ENCODE data around the gene BLOC1S6.

The BLOC1S6 gene

DNA sequence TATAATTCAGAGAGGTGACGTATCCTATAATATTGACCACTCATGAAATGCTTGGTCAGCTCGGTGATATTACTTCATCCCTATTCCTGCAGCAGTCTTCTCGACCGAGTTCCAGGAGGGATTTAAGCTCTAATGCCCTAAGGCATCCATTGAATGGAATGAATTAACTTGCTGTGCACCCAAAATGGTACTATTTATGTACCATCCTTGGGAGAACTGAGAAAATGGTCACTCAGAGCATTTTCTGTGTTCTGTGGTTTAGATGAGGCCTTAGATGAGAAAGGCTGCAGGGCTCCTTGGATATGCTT lies 638 bp downstream of the BLOC1S6 start:
- no peak for DNase-seq (ENCODE audit: low read depth in 1 of 2, low spot score in 1 of 2)

DNA sequence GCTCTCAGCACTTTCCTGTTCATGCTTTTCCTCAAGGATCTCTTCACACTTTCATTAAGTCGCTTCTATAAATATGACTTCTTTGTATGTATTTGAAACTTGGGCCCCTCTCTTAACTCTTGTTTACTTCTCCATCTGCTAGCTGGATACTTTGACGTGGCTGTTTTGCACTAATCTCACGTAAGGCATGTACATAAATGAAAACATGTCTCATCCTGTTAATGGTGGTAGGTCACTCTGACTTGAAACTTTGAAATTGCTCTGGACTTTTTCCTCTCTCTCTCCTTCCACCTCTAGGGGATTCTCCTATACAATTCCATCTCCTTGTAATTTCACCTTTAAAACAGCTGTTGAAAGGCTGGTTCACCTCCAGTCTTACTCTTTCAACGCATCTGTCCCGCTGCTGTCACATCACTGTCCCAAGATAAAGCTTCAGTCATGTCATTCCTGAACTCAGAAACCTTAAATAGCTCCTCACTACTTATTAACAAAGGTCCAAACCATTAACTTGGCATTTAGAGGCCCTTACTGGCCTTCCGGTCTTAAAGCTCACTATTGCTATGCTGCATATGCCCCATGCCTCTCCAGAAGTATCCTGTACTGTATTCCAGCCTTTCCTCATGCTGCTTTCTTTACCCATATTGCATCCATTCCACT lies 1.2 kb downstream of the BLOC1S6 start:
- DNase-seq (ENCODE audit: low read depth in 1 of 2, low spot score in 1 of 2): no peak

DNA sequence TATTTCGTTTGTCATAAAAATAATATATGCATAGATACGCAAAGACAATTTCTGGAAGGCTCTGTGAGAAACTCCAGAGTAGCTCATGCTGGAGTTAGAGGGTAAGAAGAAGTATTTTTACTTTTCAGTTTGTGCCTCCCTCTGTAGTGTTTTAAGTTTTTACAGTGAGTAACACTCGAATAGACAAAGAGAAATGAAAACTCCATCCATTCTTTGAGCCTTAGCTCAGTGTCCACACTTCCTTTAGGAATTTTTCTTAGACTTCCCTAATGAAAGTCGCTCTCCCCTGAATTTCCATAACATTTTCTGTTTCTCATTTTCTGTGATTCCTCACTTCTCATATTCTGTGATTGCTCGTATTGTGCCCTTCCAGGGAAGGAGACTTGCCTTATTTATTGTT lies 2.1 kb downstream of the BLOC1S6 start:
- DNase-seq (ENCODE audit: low read depth in 1 of 2, low spot score in 1 of 2): no peak

DNA sequence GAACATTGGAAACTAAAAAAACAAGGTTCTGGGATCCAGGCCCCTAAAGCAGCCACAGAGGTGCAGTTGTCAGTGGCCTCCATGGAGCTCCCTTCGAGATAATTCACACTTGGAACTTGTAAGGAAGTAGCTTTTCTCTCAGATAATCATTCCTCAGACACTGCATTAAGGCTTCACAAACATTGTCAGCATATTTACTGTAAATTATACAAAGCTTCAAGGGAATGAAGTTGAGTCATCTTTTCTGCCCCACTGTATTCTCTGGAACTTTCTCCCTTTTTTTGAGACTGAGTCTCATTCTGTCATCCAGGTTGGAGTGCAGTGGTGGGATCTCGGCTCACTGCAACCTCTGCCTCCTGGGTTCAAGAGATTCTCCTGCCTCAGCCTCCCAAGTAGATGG lies 7.1 kb downstream of the BLOC1S6 start:
- no peak for DNase-seq (ENCODE audit: low read depth in 1 of 2, low spot score in 1 of 2)

DNA sequence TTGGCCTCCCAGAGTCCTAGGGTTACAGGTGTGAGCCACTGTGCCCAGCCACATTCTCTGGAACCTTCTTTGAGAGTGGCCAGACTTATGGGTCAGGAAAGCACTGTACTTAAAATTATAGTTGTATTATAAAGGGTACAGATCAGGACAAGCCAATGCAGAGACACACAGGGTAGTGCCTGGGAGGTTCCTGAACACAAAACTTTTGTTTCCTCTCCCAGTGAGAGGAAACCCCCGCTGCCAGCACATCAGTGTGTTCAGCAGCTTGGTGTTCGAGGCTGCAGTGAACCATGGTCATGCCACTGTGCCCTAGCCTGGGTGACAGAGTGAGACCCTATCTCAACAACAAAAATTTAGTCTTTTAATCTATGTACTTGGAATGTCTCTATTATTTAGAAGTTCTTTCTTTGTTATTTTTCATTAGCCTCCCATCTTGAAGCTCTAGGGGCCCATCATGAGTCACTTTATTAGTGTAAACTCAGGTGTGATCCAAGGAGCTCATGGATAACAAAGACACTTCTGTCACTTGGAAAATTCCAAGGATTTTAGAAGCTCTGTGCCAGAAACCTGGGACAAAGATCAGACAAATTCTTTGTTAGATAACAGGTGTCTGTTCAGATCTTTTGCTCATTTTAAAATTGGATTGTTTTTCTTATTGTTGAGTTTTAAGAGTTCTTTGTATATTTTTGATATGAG lies 7.8 kb downstream of the BLOC1S6 start:
- no peak for DNase-seq (ENCODE audit: low read depth in 1 of 2, low spot score in 1 of 2)

DNA sequence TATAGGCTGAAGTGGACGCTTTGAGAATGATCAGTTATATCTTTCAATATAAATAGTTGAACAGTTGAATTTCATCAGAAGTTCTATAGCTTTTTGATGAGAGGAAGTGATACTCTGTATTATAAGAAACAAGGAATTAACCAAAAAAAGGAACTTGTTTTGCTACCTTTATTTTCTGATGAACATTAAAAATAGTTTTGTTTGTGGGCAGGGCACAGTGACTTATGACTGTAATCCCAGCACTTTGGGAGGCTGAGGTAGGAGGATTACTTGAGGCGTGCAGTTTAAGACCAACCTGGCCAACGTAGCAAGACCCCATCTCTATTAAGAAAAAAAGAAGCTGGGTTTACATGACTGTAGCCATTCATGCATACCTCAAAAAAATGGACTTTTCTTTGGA lies 16.7 kb downstream of the BLOC1S6 start:
- no peak for DNase-seq (ENCODE audit: low read depth in 1 of 2, low spot score in 1 of 2)

DNA sequence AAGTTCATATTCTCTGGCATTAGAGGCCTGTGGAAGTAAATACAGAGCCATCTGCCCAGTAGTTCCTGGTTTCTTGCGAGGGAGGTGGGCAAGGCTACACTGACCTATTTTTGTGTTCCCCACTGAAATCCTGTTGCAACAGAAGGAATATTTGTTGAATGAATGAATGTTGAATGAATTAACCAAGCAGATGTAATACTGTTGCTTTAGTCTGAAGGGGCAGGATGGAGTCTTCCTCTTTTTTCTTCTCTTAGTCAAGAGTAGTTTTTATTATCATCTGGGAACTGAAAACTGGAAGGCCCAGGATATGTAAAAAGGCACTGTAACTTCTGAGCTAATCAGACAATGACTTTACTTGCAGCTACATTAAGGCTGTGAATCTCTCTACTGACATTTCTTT lies 17.1 kb downstream of the BLOC1S6 start:
- no peak for DNase-seq (ENCODE audit: low read depth in 1 of 2, low spot score in 1 of 2)

DNA sequence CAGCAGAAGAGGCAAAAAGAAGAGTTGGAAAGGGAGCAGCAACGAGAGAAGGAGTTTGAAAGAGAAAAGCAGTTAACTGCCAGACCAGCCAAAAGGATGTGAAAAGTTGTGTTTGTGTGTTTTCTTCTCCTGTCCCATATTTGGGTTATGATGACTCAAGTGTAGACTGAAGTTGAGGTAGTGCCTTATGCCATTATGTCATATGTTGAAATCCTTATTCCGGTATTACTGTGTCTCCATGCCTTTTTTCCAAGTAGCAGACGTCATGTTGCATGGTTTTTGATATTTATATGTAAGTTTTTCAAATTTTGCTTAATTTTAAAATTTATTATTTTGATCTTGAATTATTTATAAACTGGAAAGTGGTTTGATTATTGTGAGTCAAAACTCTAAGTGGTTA lies 19.2 kb downstream of the BLOC1S6 start:
- DNase-seq (ENCODE audit: low read depth in 1 of 2, low spot score in 1 of 2): no peak

DNA sequence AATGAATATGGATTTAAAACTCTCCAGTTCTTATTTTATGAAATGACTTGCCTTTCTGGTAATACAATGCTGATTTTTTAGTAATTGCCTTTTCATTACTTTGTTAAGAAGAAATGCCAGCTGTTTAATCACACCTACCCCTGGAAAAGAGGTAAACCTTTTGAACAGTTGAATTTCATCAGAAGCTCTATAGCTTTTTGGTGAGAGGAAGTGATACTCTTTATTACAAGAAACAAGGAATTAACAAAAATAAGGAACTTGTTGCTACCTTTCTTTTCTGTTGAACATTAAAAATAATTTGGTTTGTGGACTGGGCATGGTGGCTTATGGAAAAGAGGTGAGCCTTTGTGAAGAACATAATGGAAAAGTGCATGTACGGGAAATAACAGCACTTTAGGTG lies 19.7 kb downstream of the BLOC1S6 start:
- no peak for DNase-seq (ENCODE audit: low read depth in 1 of 2, low spot score in 1 of 2)

DNA sequence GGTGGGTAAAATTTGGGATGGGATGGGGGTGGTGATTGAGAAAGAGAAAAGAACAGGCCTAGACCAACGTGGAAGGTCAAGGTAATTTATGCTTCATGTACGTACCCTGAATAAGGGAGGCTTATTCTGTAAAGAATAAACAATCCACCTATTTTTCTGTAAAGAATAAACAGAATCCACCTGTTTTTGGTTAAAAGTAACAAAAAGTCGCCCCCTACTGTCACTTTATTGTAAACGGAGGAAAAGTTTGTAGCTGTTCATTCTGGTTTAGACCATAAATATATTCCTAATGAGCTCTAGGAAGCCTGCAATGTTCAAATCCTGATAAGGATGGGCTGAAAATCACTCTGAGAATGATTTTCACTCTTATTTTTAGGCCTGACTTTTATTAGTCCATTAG lies 24.1 kb downstream of the BLOC1S6 start:
- DNase-seq (ENCODE audit: low read depth in 1 of 2, low spot score in 1 of 2): no peak

DNA sequence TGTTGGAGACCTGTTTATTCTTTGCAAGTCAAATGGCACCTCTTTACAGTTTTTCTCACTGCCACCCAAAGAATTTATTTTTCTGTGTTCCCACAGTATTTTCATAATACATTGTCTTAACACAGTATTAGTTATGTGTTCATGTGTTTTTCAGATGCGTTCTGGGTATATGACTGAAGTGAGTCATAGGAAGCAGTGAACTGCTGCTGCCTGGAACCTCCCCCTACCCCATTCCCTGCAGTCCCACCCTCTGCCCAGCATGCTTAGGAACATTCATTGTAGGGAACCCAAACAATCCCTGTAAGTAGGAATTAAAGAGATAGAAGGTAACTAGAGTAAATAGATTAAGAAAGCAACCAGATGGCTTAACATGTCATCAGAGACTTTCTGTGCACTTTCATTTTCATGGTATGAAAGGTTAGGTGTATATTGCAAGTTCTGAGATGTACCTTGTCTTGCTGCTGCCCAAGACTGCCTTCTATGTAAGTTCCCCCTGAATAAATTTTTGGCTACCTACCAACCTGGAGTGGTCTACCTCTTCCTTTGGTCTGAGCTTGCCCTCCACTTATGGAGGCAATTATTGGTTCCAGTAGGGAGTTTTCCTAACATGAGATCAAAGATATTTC lies 25.7 kb downstream of the BLOC1S6 start:
- no peak for DNase-seq (ENCODE audit: low read depth in 1 of 2, low spot score in 1 of 2)

DNA sequence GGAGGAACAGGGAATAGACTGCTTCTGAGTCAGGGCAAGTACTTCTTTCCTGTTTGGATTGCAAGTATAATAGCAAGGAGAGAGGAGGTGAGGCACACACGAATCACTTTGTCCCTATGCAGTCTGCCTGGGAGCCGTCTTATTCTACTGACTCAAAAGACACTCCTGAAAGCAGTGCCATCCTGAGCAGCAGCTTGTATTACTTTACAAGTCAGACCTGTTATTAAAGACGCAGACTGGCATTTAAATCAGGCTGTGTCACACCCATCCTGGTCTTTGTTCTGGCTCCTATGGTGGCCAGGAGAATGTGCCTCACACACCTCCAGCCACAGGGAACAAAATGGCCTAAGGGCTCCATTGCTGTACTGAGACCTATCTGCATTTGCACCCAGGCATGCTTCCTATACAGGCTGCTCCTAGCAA lies 29.7 kb downstream of the BLOC1S6 start:
- no peak for DNase-seq (ENCODE audit: low read depth in 1 of 2, low spot score in 1 of 2)

DNA sequence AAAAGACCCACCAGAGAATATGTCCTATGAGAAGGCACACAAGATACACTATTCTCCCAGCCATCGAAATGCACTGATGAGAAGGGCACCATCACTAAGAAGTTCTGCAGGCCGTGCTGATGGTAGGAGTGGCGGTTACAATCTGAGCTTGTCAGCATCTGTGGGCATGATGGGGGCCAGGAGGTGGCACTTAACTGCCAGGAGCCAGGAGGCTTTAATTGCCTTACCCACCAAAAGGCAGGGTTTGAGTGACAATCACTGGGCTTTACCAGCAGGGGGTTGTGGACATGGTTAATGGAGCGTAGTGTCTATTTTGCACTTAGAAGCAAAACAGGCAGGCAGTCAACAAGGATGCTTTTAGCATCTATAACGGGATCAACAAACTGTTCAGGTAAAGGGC lies 31.6 kb downstream of the BLOC1S6 start:
- no peak for DNase-seq (ENCODE audit: low read depth in 1 of 2, low spot score in 1 of 2)

DNA sequence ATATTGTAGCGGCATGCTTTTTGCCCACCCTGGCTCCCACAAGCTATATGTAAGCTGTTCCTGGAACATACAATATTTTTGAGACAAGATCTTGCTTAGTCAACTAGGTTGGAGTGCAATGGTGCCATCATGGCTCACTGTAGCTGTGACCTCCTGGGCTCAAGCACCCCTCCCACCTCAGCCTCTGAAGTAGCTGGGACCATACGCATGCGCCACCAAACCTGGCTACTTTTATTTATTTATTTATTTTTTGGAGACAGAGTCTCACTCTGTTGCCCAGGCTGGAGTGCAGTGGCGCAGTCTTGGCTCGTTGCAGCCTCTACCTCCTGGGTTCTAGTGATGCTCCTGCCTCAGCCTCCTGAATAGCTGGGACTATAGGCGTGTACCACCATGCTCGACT lies 41.0 kb downstream of the BLOC1S6 start:
- DNase-seq (ENCODE audit: low read depth in 1 of 2, low spot score in 1 of 2): no peak

DNA sequence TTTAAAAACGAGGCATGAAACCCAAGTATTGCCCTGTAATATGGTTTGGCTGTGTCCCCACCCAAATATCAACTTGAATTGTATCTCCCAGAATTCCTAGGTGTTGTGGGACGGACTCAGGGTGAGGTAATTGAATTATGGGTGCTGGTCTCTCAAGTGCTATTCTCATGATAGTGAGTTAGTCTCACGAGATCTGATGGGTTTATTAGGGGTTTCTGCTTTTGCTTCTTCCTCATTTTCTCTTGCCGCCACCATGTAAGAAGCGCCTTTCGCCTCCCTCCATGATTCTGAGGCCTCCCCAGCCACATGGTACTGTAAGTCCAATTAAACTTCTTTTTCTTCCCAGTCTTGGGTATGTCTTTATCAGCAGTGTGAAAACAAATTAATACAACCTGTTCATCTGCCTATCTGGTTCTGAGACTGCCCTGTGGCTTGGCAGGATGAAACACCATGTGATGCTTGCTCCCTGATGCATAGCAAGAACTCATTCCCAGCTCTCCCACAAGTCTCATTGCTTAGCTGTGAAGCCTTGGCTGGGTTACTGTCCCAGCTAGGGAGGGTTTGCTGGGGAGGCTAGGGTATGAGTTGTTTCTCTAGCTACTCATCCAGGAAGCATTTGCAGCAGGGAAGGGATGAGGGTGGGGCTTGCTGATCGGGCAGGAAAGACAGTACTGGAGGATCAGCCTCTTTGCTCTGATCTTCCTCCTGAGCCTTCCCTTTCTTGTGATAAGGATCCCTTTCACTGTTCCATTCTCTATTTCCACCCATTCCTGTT lies 43.9 kb downstream of the BLOC1S6 start:
- DNase-seq (ENCODE audit: low read depth in 1 of 2, low spot score in 1 of 2): no peak

DNA sequence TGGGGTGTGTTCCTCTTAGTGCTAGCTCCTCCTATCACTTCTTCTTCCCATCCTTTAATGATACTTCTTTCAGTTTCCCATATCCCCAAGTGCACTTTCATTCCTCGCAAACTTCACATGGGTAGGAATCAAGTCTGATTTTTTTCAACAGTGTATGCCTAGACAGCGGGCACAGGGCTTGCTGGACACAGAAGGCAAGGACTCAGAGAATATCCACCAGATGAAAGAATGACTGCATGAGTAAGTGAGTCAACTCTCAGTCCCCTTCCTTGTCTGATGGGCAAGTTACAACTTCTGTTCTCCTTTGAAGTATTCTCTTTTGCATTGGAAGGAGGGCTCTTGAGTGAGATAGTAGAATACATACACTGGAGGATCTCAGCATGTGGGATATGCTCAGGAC lies 44.6 kb downstream of the BLOC1S6 start:
- no peak for DNase-seq (ENCODE audit: low read depth in 1 of 2, low spot score in 1 of 2)

DNA sequence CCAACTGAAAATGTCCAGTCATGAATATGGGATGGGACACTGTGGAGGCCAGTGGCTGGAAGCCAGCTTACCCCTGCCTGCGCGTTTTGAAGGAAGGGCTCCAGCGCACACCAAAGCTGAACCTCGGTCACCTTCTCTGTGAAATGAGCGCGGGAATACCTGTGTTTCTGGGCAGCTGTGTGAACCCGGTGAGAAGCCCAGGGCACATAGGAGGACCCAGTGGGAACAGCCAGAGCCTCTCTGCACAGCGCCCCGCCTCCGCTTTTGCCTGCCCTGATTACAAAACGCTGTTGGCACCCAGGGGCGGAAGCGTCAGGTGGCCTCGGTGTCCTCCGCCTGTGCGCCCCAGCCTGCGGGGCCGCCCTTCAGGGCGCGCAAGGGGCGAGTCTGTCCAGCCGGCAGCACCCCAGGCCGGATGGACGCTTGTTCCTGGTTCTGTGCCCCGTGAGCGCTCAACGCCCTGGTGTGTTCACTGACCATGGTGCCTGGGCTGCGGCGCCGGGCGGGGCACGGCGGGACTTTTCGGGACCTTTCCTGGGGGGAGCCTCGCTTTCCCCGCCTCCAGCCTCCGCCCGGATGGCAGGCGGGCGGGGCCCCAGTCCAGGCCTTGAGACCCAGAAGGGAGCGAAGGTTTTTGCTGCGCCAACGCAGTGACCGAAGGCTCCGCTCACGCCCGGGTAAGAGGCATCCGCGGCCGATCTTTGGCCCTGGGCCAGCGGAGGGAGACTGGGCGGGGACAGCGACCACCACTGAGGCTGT lies 47.4 kb downstream of the BLOC1S6 start, which contains the start of gene SQOR:
Gene SQOR (plus strand): TSS at position 598 of the 759 bp plus-strand sequence. CDS start 23,895 bp downstream, outside the sequence.
- peak; percentile 47 to 49 for DNase-seq (ENCODE audit: low read depth in 1 of 2, low spot score in 1 of 2)

DNA sequence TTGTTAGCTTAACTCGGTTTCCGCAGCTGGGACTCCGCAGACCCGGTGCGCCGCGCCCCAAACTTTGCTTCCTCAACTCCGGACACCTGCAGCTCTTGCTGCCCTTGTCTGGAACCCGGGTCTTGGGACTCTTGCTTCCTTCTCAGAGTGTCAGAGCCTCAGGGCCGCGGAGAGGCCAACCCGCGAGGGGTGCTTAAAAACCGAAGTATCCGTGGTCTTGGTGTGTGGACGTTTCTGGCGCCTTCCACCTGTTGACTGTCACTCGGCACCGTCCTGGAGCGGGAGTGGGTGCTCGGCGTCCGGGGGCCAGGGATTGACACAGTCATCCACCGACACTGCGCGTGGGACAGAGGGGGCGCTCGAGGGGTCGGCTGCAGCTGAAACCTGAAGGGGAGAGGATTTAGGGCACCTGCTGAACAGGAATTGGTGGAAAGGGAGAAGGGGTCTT lies 48.0 kb downstream of the BLOC1S6 start:
- DNase-seq (ENCODE audit: low read depth in 1 of 2, low spot score in 1 of 2): peak; percentile 37 to 47

DNA sequence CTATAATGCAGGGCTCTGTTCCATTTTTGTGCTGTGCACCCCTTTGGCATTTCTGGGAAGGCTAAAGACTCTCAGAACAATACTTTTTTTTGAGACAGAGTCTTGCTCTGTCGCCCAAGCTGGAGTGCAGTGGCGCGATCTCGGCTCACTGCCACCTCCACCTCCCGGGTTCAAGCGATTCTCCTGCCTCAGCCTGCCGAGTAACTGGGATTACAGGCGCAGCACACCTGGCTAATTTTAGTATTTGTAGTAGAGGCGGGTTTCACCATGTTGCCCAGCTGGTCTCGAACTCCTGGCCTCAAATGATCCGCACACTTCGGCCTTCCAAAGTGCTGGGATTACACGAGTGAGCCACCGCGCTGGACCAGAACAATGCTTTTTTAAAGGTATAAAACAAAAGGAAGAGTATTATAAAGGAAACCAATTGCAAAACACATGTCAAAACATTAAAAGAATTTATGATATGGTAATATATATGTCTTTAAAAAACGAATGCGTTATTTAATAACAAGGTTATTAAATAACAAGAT lies 48.6 kb downstream of the BLOC1S6 start:
- DNase-seq (ENCODE audit: low read depth in 1 of 2, low spot score in 1 of 2): no peak

DNA sequence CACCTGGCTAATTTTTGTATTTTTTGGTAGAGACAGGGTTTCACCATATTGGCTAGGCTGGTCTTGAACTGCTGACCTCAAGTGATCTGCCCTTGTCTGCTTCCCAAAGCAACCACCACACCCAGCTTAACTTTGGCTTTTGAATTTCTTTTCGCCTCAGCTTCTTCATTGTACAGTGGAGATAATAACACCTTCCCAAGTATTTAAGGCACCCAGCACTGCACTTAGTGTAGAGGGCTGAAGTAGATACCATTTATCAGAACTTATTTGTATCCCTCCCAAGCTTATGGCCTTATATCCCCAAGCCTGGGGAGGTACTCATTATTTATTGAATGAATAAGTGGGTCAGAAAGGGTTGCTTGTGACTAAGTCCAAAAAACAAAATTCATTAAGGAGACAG lies 50.0 kb downstream of the BLOC1S6 start:
- no peak for DNase-seq (ENCODE audit: low read depth in 1 of 2, low spot score in 1 of 2)

DNA sequence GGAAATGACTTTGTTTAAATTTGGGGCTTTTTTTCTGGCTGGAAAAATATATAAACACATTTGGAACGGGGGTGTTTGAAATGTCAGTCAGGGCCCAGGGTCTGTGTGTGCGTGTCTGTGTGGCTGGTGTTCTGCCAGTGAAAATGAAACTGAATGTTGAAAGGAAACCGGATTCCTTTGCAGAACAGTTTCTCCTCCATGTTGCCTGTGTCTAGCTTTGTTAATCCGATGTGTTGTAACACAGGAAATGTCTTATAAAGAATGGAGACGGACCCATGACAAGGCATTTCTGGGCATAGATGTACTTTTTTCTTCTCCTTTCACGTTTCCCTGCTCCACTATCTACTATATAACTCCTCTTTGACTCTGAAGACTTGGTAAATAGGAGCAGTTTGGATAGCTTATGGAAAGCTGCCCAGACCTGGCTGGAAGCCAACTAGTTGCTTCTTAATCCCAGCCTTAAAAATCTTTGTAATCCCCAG lies 50.4 kb downstream of the BLOC1S6 start:
- DNase-seq (ENCODE audit: low read depth in 1 of 2, low spot score in 1 of 2): peak in 1 of 2 donors; percentile 65

All from activated CD4-positive, alpha-beta T cell treated with anti-CD3 and anti-CD28 coated beads, Interleukin-2, amount 50 U/mL, for 24 hours (primary cell).